Urothelium cell line (cell line): Measurements from ENCODE around the gene ZNF254.
"Not testable (repeated sequence)": the region's sequence is repeated elsewhere in the genome, so short reads cannot be mapped to it uniquely, and the experiment has no call there.

Experiments
- DNase-seq: peaks from one replicate; pipeline ENCODE4 v3.0.0; 2011; ENCODE audit warnings: low spot score, mixed read lengths
- FAIRE-seq: peaks from 2 replicates; lab custom pipeline; 2011; peaks lifted over from hg19 to GRCh38; lab: Jason Lieb, UNC

Gene ZNF254

DNA sequence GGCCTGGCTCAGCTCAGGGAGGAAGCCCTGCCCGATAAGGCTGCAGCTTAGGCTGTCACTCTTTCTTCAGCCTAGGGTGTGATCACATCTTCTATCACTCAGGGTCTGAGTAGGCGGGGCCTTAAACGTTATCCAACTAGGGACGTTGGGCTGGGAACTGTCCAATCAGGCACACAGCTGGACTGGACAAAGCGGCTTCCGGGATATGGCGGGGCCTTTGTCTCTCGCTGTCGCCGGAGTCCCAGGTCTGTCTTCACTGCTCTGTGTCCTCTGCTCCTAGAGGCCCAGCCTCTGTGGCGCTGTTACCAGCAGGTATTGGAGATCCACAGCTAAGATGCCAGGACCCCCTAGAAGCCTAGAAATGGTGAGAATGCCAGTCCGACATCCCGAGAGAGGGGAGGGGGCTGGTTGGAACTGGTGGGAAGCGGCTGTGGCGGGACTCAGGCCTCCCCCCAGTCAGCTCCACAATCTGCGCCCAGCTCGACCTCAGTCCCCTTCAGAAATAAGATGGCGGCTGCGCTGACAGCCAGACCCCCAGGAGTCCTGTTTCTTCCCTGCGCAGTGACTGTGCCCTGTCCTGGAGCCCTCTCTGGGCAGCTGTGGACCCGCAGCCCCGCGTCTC is at the start of gene ZNF254:
ZNF254 (plus strand) TSS at position 214 of the 622 bp plus-strand sequence; CDS start at position 335, 121 bp downstream.
- FAIRE-seq, result no peak
- no peak for DNase-seq

DNA sequence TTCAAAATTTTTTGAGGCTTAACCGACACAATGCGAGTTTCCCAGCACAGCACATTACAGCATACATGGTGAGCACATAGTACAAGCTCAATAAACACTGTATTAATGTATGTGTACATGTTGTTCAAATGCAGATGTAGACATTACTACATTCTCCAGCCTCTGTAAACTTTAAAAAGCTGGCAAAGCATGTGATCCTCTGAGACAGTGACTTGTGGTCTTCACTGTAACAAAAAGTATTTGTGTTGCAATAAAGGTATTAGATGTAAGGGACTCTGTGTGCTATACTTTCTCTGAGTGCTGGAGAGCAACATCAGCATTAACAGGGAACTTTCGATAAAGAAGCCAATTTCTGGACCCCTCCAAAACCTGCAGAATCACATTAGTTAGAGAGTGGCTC is 46.4 kb upstream of the ZNF254 start:
- FAIRE-seq (no peak), DNase-seq (no peak)

DNA sequence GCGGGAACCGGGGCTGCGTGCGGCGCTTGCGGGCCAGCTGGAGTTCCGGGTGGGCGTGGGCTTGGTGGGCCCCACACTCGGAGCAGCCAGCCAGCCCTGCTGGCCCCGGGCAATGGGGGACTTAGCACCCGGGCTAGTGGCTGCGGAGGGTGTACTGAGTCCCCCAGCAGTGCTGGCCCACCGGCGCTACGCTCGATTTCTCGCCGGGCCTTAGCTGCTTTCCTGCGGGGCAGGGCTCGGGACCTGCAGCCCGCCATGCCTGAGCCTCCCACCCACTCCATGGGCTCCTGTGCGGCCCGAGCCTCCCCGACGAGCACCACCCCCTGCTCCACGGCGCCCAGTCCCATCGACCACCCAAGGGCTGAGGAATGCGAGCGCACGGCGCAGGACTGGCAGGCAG is 45.7 kb upstream of the ZNF254 start:
- FAIRE-seq, DNase-seq: not testable (repeated sequence)

DNA sequence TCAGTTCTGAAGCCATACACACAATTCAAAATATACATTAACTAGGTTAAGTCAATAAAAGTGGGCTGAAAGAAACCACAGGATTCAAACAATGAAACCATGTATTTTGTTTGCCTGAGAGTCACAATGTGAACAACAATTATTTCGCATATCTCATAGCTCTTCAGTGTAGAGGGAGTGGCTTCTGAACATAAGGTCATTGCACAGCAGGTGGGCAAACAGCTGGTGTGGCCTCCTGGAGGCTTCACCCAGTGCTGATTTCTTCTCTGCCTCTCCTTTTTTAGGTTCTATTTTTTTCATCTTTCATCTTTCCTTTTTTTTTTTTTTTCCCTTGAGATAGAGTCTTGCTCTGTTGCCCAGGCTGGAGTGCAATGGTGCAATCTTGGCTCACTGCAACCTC is 40.4 kb upstream of the ZNF254 start:
- FAIRE-seq, result no peak

GRCh38 chr19:24048261-24048660 is 38.7 kb upstream of the ZNF254 start:
- FAIRE-seq (no peak), DNase-seq (no peak)

More for the DNA sequence above, 40.4 kb upstream of the ZNF254 start:
- no peak for DNase-seq

DNA sequence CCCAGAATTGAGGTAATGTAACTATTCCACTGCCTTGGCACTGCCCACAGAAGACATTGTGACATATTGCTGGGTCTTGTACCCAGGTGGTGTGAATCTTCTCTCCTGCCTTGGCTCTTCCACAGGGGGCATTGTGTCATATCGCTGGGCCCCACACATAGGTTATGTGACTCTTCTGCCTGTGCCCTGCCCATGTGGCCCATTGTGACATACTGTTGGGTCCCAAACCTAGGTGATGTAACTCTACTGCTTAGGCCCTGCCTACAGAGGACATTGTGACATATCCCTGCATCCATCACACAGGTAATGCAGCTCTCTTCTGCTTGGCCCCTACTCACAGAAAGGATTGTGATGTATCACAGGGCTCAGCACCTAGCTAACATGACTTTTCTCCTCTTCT is 37.5 kb upstream of the ZNF254 start:
- no peak for DNase-seq
- FAIRE-seq, result no peak

DNA sequence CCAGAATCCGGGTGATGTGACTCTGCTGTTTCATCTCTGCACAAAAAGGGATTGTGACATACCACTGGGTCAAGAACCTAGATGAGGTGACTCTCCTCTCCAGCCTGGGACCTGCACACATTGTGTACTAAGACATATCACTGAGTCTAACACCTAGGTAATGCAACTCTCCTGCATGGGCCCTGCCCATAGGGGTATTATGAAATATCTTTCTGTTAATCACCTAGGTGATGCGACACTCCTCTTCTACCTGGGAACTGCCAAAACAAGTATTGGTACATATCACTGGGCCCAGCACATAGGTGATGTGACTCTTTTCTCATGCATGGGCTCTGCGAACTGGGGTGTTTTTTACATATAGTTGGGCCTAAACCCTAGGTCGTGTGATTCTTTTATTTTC is 35.5 kb upstream of the ZNF254 start:
- FAIRE-seq (no peak), DNase-seq (no peak)

DNA sequence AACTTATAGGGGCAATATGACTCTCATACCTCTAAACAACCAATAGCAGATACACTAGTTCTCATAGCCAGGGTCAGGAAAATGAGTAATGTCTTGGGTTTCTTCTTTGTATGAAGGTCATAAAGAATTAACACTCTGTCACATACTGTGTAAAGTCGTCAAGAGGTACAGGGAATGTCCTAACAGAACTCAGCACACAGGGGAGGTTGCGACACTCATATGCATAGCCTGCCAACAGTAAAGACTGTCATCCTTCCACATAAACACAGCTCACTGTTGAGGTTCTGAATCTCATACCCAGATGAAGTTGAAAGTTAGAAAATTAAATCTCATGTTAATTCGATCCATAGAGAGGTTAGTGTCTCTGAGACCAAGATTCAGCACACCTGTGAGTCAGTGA is 34.2 kb upstream of the ZNF254 start:
- DNase-seq (no peak), FAIRE-seq (no peak)

DNA sequence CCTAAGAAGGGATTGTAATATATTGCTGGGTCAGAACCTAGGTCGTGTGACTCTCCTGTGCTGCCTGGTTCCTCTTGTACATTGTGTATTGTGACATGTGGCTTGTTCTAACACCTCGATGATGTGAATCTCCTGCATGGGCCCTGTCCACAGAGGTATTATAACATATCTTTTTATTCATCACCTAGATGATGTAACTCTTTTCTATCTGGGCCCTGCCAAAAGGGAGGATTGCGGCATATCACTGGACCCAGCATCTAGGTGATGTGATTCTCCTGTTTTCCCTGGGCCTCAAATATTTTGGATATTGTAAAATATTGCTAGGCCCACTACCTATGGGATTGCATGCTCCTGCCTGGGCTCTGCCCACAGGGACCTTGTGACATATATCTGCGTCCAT is 33.4 kb upstream of the ZNF254 start:
- DNase-seq, result no peak
- no peak for FAIRE-seq

DNA sequence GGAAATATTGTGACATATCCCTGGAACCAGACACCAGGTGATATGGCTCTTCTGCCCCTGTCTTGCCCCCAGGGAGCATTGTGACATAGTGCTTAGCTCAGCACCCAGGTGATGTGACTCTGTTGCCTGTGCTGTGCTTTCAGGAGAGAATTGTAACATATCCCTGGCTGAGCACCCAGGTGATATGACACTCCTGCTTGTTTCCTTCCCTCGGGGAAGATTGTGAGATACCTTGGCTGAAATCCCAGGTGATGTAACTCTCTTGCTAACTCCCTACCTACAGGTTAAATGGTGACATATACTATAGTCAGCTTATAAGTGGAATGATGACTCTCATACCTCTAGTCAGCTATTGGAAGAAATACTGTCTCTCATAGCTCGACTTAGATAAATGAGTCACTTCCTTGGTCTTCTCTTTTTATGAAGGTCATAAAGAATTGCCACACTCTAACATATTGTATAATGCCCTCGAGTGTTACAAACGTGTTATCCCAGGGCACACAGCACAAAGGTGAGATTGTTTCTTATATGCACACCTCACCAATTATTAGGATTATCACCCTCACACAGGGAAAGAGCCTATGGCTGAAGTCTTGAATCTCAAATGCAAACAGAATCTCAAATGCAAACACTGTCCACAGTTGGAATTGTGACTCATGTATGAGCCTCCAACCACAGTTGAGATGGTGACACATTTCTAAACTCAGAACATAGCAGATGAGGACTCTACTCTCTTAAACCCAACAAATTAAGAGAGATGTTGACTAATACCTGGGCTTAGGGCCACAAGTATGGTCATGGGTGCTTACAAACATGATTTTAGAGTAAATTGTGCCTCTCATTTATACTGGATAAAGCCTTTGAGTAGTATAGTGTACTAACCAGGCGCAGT is 32.7 kb upstream of the ZNF254 start:
- no peak for FAIRE-seq
- DNase-seq, result no peak

- FAIRE-seq (no peak), DNase-seq (no peak)
Observed at GRCh38 chr19:24055548-24055947, 31.4 kb upstream of the ZNF254 start.

GRCh38 chr19:24057144-24057543 is 29.8 kb upstream of the ZNF254 start:
- no peak for FAIRE-seq
- DNase-seq, result no peak

- no peak for FAIRE-seq
- DNase-seq, result no peak
Observed at GRCh38 chr19:24059563-24060295, 27.3 kb upstream of the ZNF254 start.

DNA sequence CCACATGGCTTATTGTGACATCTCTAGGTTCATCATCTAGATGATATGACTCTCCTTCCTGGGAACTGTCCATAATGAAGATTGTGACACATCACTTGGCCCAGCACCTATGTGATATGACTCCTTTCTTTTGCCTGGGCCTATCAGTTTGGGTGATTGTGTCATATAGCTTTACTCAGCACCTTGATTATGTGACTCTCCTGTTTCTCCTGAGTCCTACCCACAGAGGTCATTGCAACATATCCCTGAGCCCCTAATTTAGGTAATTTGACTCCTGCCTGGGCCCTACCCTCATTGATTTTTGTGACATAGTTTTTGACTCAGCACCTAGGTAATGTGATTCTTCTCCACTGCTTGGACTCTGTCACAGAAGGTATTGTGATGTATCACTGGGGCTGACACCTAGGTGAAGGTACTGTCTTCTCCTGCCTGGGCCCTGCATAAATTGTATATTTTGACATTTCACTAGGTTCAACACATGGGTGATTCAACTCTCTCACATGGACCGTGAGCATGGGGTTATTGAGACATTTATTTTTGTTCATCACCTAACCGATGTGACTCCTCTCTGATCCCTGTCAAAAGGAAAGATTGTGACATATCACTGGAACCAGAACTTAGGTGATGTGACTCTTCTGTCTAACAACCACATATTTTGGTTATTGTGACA is 26.2 kb upstream of the ZNF254 start:
- no peak for FAIRE-seq
- DNase-seq, result no peak

GRCh38 chr19:24062190-24062589 is 24.8 kb upstream of the ZNF254 start:
- no peak for FAIRE-seq
- DNase-seq, result no peak

- DNase-seq (no peak), FAIRE-seq (no peak)
Observed at GRCh38 chr19:24063295-24063694, 23.7 kb upstream of the ZNF254 start.

- DNase-seq (no peak), FAIRE-seq (no peak)
Observed at GRCh38 chr19:24064175-24064574, 22.8 kb upstream of the ZNF254 start.

GRCh38 chr19:24065243-24065642 is 21.7 kb upstream of the ZNF254 start:
- DNase-seq, result no peak
- FAIRE-seq, result no peak

DNA sequence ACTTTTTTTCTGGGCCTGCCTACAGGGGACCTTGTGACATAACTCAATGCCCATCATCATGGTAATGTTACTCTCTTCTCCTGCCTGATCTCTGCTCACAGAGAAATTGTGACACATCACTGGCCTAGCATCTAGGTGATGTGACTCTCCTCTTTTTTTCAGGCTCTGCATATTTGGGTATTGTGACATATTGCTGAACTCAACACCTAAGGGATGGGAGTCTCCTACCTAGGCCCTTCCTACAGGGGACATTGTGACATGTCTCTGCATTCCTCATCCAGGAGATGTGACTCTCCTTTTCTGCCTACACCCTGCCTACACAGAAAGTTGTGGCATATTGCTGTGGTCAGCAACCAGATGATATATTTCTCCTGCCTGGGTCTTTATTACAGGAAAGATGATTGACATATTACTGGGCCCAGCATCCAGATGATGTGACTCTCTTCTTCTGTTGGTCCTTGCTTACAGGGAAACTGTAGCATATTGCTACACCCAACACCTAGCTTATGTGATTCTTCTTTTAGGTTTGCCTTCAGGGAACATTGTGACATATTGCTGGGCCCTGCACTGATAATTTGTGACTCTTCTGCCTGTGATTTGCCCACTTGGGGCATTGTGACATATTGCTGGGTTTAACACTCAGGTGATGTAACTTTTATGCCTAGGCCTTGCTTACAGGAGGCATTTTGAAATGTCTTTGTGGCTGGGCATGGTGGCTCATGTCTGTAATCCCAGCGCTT is 21.0 kb upstream of the ZNF254 start:
- FAIRE-seq (no peak), DNase-seq (no peak)

DNA sequence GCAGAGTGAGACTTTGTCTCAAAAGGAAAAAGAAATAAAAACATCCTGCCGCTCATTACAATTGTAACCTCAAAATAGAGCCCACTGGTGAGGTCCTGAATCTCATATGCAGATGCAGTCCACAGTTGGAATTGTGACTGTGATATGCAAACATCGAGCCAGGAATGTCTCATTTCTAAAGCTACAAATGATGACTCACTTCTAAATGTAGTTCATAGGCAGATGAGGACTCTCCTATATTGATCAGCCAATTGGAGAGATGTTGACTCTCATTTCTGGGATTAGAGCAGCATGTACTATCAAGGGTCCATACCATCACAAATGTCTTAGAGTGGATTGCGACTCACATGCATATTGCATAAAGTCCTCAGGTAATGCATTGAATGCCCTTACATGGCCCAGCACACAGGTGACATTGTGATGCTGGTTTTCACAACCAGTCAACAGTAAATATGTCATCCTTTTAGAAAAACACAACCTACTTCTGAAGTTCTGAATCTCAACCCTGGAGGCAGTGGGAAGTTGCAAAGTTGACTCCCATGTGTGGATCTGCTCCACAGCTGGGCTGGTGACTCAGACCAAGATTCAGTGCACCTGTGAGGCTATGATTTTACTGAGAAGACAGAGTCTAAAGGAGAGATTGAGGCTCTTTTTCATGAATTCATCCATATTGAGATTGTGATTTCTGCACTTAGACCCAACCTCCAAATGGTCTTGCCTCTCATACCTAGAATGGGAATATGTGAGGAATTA is 16.9 kb upstream of the ZNF254 start:
- FAIRE-seq (no peak), DNase-seq (no peak)
